D721Med (cell line): Measurements from ENCODE around the gene REV3L.

Experiments
- DNase-seq: peaks from one replicate; pipeline ENCODE4 v3.0.0; 2011; ENCODE audit warnings: low spot score; ENCODE audit not compliant: insufficient read length
- FAIRE-seq: peaks from 2 replicates; lab custom pipeline; 2011; peaks lifted over from hg19 to GRCh38; lab: Jason Lieb, UNC
- CTCF ChIP-seq: IDR thresholded peaks from 2 replicates; pipeline ENCODE4 v1.5.1; 2012; ENCODE audit warnings: mild to moderate bottlenecking, control low read depth; ENCODE audit not compliant: insufficient read depth; ENCODE audit errors: missing control alignments

The REV3L gene

GRCh38 chr6:111252726-111253125 is 230.3 kb downstream of the REV3L start:
- no peak for DNase-seq
- no peak for FAIRE-seq
- TF ChIP-seq CTCF = no peak

DNA sequence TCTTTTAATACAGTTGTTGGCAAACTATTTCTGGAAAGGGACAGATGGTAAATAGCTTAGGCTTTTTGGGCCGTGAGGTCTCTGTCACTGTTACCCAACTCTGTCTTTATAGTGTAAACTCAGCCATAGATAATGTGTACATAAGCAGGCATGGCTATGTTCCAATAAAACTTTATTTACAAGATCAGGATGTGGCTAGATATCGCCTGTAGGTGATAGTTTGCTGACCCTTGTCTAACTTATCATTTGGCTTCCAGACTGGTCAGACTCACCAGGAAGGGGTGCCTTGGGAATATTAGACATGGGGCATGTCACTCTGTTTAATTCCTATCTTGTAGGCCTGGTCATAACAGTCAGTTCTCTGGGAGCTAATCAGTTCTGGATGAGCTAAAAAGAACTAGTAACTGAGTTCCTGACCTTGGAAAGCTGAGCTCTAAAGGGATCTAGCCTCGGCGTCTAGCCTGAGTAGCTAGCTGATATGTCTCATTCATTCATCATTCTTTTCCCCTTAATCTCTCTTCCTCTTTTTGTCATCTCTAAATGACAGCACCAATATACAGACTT is 232.1 kb downstream of the REV3L start:
- DNase-seq = no peak
- TF ChIP-seq CTCF = no peak
- no peak for FAIRE-seq
